B cell (primary cell): ENCODE data around the gene PTPRN2. TPM values are rescaled to one million over a fixed set of nuclear protein-coding genes. Genes with fewer than 3 reads are reported as not detected.

Source experiments
- ATAC-seq: fragments of 200-7000 bp; cut with Tn5 transposase; one replicate; pipeline ENCODE4 v1.10.0; 2021; ENCODE audit warnings: low read depth, mild to moderate bottlenecking, moderate number of reproducible peaks, moderate library complexity
- CTCF ChIA-PET: fragments of 350-600 bp; sonication (Branson Sonifier 250); formaldehyde crosslinking; loops from one replicate; lab custom pipeline; 2021; ENCODE audit warnings: antibody characterized with exemption, inconsistent platforms; lab: Charles Lee
- POLR2A ChIA-PET: fragments of 350-600 bp; sonication (Branson Sonifier 250); formaldehyde crosslinking; loops from one replicate; lab custom pipeline; 2021; ENCODE audit warnings: antibody characterized with exemption; lab: Charles Lee
- DNase-seq: peaks from one replicate; pipeline ENCODE4 v3.0.0; 2013
- H2AFZ ChIP-seq: 2 replicates; pipeline ENCODE4 v1.6.1; 2012; ENCODE audit warnings: mild to moderate bottlenecking, low read depth, low read length; ENCODE audit not compliant: insufficient read depth, poor library complexity, severe bottlenecking
- H3K27ac ChIP-seq, 2 donors: 1 replicate in 1 of 2; 2 replicates in 1 of 2; pipeline ENCODE4 v1.5.1; 2012 to 2013; ENCODE audit warnings: low read length in 2 of 2, mild to moderate bottlenecking in 2 of 2, moderate library complexity in 1 of 2
- H3K27me3 ChIP-seq, 4 experiments: fragments of 200-600 bp in 1 of 4; sonication (generic) in 1 of 4; replicated peaks in 1 of 4; 1 replicate in 2 of 4; 2 replicates in 2 of 4; pipeline versions ENCODE4 v1.6.1 to v1.7.0; 2013 to 2016; ENCODE audit warnings: low read length in 3 of 4, mild to moderate bottlenecking in 2 of 4, mixed read lengths in 1 of 4, moderate library complexity in 1 of 4; ENCODE audit not compliant: insufficient read depth in 4 of 4, control insufficient read depth in 3 of 4; ENCODE audit errors: control extremely low read depth in 1 of 4
- H3K36me3 ChIP-seq, 2 experiments: replicated peaks in 1 of 2; 1 replicate in 1 of 2; 2 replicates in 1 of 2; pipeline versions ENCODE4 v1.6.1 to v1.7.1; 2013; ENCODE audit warnings: low read length in 1 of 2; ENCODE audit not compliant: insufficient read depth in 2 of 2, control insufficient read depth in 1 of 2; ENCODE audit errors: control extremely low read depth in 1 of 2, extremely low read depth in 1 of 2
- H3K4me1 ChIP-seq, 2 donors: fragments of 200-600 bp in 1 of 2; sonication (generic) in 1 of 2; 1 replicate in 1 of 2; 2 replicates in 1 of 2; pipeline versions ENCODE4 v1.5.1 to v1.6.1; 2013 to 2017; ENCODE audit warnings: low read length in 2 of 2; ENCODE audit not compliant: control insufficient read depth in 2 of 2, insufficient read depth in 2 of 2
- H3K4me2 ChIP-seq: replicated peaks from 2 replicates; pipeline ENCODE3; 2012; ENCODE audit warnings: mild to moderate bottlenecking, low read depth, low read length; ENCODE audit not compliant: poor library complexity, severe bottlenecking
- H3K4me3 ChIP-seq, 5 experiments: fragments of 200-600 bp in 1 of 5; sonication (generic) in 1 of 5; 1 replicate in 3 of 5; 2 replicates in 2 of 5; pipeline versions ENCODE4 v1.5.1 to v1.7.0; 2011 to 2016; ENCODE audit warnings: low read length in 4 of 5, mild to moderate bottlenecking in 4 of 5, low read depth in 2 of 5, control low read depth in 1 of 5, moderate library complexity in 1 of 5; ENCODE audit not compliant: insufficient read depth in 1 of 5; ENCODE audit errors: control extremely low read depth in 1 of 5, extremely low read depth in 1 of 5
- H3K79me2 ChIP-seq: fragments of 200-600 bp; sonication (generic); one replicate; pipeline ENCODE4 v1.6.0; 2016; ENCODE audit warnings: low read length; ENCODE audit not compliant: control insufficient read depth, insufficient read depth
- H3K9ac ChIP-seq: fragments of 200-600 bp; sonication (generic); 2 replicates; pipeline ENCODE4 v1.6.1; 2017; ENCODE audit warnings: mild to moderate bottlenecking, low read length, moderate library complexity
- H3K9me3 ChIP-seq, 3 donors: one replicate each; pipeline versions ENCODE4 v1.6.1 to v1.7.1; 2013; ENCODE audit warnings: low read length in 2 of 3; ENCODE audit not compliant: control insufficient read depth in 2 of 3, insufficient read depth in 1 of 3; ENCODE audit errors: control extremely low read depth in 1 of 3
- H4K20me1 ChIP-seq: 2 replicates; pipeline ENCODE4 v1.6.0; 2012; ENCODE audit warnings: mild to moderate bottlenecking, low read length; ENCODE audit not compliant: insufficient read depth, control insufficient read depth, poor library complexity, severe bottlenecking
- H3K27ac Mint-ChIP-seq: one replicate; pipeline ENCODE4 v1.8.0; 2021; ENCODE audit warnings: mixed read lengths
- H3K27me3 Mint-ChIP-seq: one replicate; pipeline ENCODE4 v1.8.0; 2021; ENCODE audit warnings: mixed read lengths
- H3K4me1 Mint-ChIP-seq: one replicate; pipeline ENCODE4 v1.8.0; 2021; ENCODE audit warnings: mixed read lengths
- H3K4me3 Mint-ChIP-seq: one replicate; pipeline ENCODE4 v1.8.0; 2021; ENCODE audit warnings: mixed read lengths
- H3K9me3 Mint-ChIP-seq: one replicate; pipeline ENCODE4 v1.8.0; 2022; ENCODE audit warnings: mixed read lengths; ENCODE audit not compliant: insufficient read depth
- CTCF ChIP-seq: fragments of 200-600 bp; IDR thresholded peaks from one replicate; pipeline ENCODE4 v1.8.0; 2022; ENCODE audit warnings: antibody characterized with exemption, mild to moderate bottlenecking
- EZH2 ChIP-seq: IDR thresholded peaks from 2 replicates; pipeline ENCODE4 v1.6.1; 2012; ENCODE audit warnings: borderline replicate concordance, low read depth, mild to moderate bottlenecking, moderate library complexity, low read length; ENCODE audit not compliant: insufficient read depth, poor library complexity, severe bottlenecking
- WGBS: methylation state at CpG from one replicate; pipeline ENCODE4 v1.1.5; 2013; ENCODE audit warnings: missing lambda C conversion rate; ENCODE audit not compliant: insufficient coverage; 5-methylcytosine and 5-hydroxymethylcytosine counted together
- intact Hi-C: fragments of 100-400 bp; cut with micrococcal nuclease; formaldehyde crosslinking; loops from one replicate; pipeline ENCODE4 v1.10.0; 2022
- polyA plus RNA-seq: library from polyadenylated mRNA; depleted of rRNA; stranded (reverse); fragments of >200 nt; gene quantifications from 2 replicates; pipeline ENCODE4 v1.2.3, GENCODE V29; 2012
- total RNA-seq, 2 donors: library from RNA; stranded (reverse); fragments of 120-200 nt in 1 of 2; gene quantifications; 1 replicate in 1 of 2; 2 replicates in 1 of 2; pipeline versions ENCODE4 v1.2.3 to v1.2.4, GENCODE V29; 2013 to 2022

Gene PTPRN2
- total and polyA plus RNA-seq, 2 donors (not counting 1 experiment from before 2014, with no cell fraction given) = 2.0 to 5.0 TPM

GRCh38 chr7:157493776-157494175, 1093.8 kb downstream of the PTPRN2 start:
- H3K4me3 ChIP-seq = no peak overlapping the region
- TF ChIP-seq CTCF (no peak), EZH2 (no peak)
- Mint-ChIP-seq H3K9me3 (peaks cover 11% of the 10 kb centered on the region), H3K4me3 (no peak overlapping the region), H3K27ac (peak overlapping the region; percentile 47), H3K27me3 (peaks cover 11% of the 10 kb centered on the region), H3K4me1 (peaks cover 8% of the 10 kb centered on the region)
- 89% methylated on average over 2 of the region's 4 CpGs for WGBS
- ChIA-PET POLR2A (no interaction called here), CTCF (no interaction called here)
- no peaks in the 10 kb centered on the region for H3K79me2 ChIP-seq
- intact Hi-C loops = no loop called here
- H3K9me3 ChIP-seq = peaks cover 0 to 14% (median 9%) of the 10 kb centered on the region in 3 donors
- no peak overlapping the region for H3K27ac ChIP-seq
- DNase-seq = no peak
- ATAC-seq = no peak
- H4K20me1 ChIP-seq = no peaks in the 10 kb centered on the region
- H3K4me1 ChIP-seq = peaks cover 0 to 6% of the 10 kb centered on the region in 2 donors
- no peaks in the 10 kb centered on the region for H3K27me3 ChIP-seq
- H2AFZ ChIP-seq = no peak overlapping the region
- H3K36me3 ChIP-seq = no peaks in the 10 kb centered on the region
- no peak overlapping the region for H3K9ac ChIP-seq
- no peak overlapping the region for H3K4me2 ChIP-seq

- peaks cover 0 to 19% (median 9%) of the 10 kb centered on the region in 3 donors for H3K9me3 ChIP-seq
- H3K4me2 ChIP-seq = no peak overlapping the region
- no peak for TF ChIP-seq EZH2
- TF ChIP-seq CTCF = no peak
- no peaks in the 10 kb centered on the region for H3K79me2 ChIP-seq
- peaks cover 0 to 6% of the 10 kb centered on the region in 2 donors for H3K4me1 ChIP-seq
- H2AFZ ChIP-seq = no peak overlapping the region
- ChIA-PET POLR2A (no interaction called here), CTCF (no interaction called here)
- 73% methylated on average over 4 of the region's 5 CpGs for WGBS
- Mint-ChIP-seq H3K4me1 (peaks cover 8% of the 10 kb centered on the region), H3K4me3 (no peak overlapping the region), H3K9me3 (peaks cover 11% of the 10 kb centered on the region), H3K27ac (no peak overlapping the region), H3K27me3 (peaks cover 11% of the 10 kb centered on the region)
- ATAC-seq (no peak), DNase-seq (no peak)
- no peaks in the 10 kb centered on the region for H4K20me1 ChIP-seq
- no peak overlapping the region for H3K9ac ChIP-seq
- H3K36me3 ChIP-seq = no peaks in the 10 kb centered on the region
- no peak overlapping the region for H3K27ac ChIP-seq
- H3K27me3 ChIP-seq = no peaks in the 10 kb centered on the region
- no peak overlapping the region for H3K4me3 ChIP-seq
- intact Hi-C loops = no loop called here
Measured at GRCh38 chr7:157493017-157493416, 1094.6 kb downstream of the PTPRN2 start.
